ENCODE measurements around the gene EPM2AIP1.
"Not testable (repeated sequence)": the region's sequence is repeated elsewhere in the genome, so short reads cannot be mapped to it uniquely, and the experiment has no call there.

DNA sequence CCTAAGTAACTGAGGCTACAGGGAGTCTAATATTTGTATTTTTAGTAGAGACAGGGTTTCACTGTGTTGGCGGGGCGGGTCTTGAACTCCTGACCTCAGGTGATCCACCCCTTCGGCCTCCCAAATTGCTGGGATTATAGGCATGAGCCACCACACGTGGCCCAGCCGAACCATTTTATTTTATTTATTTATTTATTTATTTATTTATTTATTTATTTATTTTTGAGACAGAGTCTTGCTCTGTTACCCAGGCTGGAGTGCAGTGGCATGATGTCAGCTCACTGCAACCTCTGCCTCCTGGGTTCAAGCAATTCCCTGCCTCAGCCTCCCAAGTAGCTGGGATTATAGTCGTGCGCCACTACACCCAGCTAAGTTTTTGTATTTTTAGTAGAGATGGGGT is 29.9 kb downstream of the EPM2AIP1 start:
- not testable (repeated sequence) for TF ChIP-seq EP300, POLR2AphosphoS5 (IDR thresholded peaks at IDR 0.05)
- TF ChIP-seq, protein P1, sequence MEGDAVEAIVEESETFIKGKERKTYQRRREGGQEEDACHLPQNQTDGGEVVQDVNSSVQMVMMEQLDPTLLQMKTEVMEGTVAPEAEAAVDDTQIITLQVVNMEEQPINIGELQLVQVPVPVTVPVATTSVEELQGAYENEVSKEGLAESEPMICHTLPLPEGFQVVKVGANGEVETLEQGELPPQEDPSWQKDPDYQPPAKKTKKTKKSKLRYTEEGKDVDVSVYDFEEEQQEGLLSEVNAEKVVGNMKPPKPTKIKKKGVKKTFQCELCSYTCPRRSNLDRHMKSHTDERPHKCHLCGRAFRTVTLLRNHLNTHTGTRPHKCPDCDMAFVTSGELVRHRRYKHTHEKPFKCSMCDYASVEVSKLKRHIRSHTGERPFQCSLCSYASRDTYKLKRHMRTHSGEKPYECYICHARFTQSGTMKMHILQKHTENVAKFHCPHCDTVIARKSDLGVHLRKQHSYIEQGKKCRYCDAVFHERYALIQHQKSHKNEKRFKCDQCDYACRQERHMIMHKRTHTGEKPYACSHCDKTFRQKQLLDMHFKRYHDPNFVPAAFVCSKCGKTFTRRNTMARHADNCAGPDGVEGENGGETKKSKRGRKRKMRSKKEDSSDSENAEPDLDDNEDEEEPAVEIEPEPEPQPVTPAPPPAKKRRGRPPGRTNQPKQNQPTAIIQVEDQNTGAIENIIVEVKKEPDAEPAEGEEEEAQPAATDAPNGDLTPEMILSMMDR (IDR thresholded peaks at IDR 0.05): not testable (repeated sequence)

Data from esophagus muscularis mucosa (tissue), 4 donors.